Superior temporal gyrus (tissue), 1 donor: ENCODE results near the gene DMKN.

Source experiments
- DNase-seq: peaks from one replicate; pipeline ENCODE4 v3.0.0-alpha.2; 2016; ENCODE audit errors: extremely low spot score

The DMKN gene

GRCh38 chr19:35549174-35549788 lies 35.8 kb upstream of the DMKN start:
- DNase-seq = peak; percentile 85

- DNase-seq = no peak
Measured at GRCh38 chr19:35546532-35546931, 33.1 kb upstream of the DMKN start.

- DNase-seq = no peak
Measured at GRCh38 chr19:35545855-35546381, 32.5 kb upstream of the DMKN start.

GRCh38 chr19:35545001-35545854 lies 31.8 kb upstream of the DMKN start, which contains the start of gene TMEM147:
TMEM147 (plus strand) TSS chr19:35545626; CDS start chr19:35545740, 114 bp downstream.
- DNase-seq = peak; percentile 91

- no peak for DNase-seq
Measured at GRCh38 chr19:35544110-35544802, 30.8 kb upstream of the DMKN start.

GRCh38 chr19:35543280-35544109 lies 30.0 kb upstream of the DMKN start:
- no peak for DNase-seq

GRCh38 chr19:35542209-35542608 lies 28.8 kb upstream of the DMKN start:
- no peak for DNase-seq

GRCh38 chr19:35540356-35540927 lies 27.0 kb upstream of the DMKN start:
- no peak for DNase-seq

- no peak for DNase-seq
Measured at GRCh38 chr19:35539850-35540249, 26.4 kb upstream of the DMKN start.

GRCh38 chr19:35539314-35539713 lies 25.9 kb upstream of the DMKN start:
- DNase-seq = no peak

- DNase-seq = no peak
Measured at GRCh38 chr19:35534803-35535480, 21.5 kb upstream of the DMKN start.

- no peak for DNase-seq
Measured at GRCh38 chr19:35533822-35534392, 20.5 kb upstream of the DMKN start.

- DNase-seq = no peak
Measured at GRCh38 chr19:35533201-35533821, 19.9 kb upstream of the DMKN start, which contains the start of gene GAPDHS. GAPDHS (plus strand) TSS chr19:35533456; CDS start chr19:35533528, 72 bp downstream.

- no peak for DNase-seq
Measured at GRCh38 chr19:35531291-35531690, 17.8 kb upstream of the DMKN start.

GRCh38 chr19:35529241-35530218 lies 16.1 kb upstream of the DMKN start:
- DNase-seq = no peak

GRCh38 chr19:35528218-35529038 lies 15.0 kb upstream of the DMKN start, which contains the start of gene SBSN:
SBSN (minus strand) TSS chr19:35528311; CDS start chr19:35528281, 30 bp downstream.
- no peak for DNase-seq

GRCh38 chr19:35525873-35526272 lies 12.4 kb upstream of the DMKN start:
- DNase-seq = no peak
